Thyroid gland (tissue), 4 donors: Measurements from ENCODE around the gene SHPK.
"Not testable (repeated sequence)": the region's sequence is repeated elsewhere in the genome, so short reads cannot be mapped to it uniquely, and the experiment has no call there.

Source experiments
- POLR2A ChIP-seq, 2 donors: fragments of 450-650 bp; IDR thresholded peaks; one replicate each; pipeline ENCODE4 v1.6.1; 2017; ENCODE audit warnings: antibody characterized with exemption in 2 of 2, mild to moderate bottlenecking in 2 of 2, moderate library complexity in 1 of 2
- TF ChIP-seq, protein P1 (sequence below), 6 experiments: fragments of 200-600 bp in 3 of 6; fragments of 450-650 bp in 3 of 6; sonication (generic) in 3 of 6; IDR thresholded peaks; one replicate each; pipeline ENCODE4 v1.5.1; 2016 to 2019; ENCODE audit warnings: antibody characterized with exemption in 6 of 6, mild to moderate bottlenecking in 2 of 6, inconsistent platforms in 1 of 6, moderate library complexity in 1 of 6

DNA sequence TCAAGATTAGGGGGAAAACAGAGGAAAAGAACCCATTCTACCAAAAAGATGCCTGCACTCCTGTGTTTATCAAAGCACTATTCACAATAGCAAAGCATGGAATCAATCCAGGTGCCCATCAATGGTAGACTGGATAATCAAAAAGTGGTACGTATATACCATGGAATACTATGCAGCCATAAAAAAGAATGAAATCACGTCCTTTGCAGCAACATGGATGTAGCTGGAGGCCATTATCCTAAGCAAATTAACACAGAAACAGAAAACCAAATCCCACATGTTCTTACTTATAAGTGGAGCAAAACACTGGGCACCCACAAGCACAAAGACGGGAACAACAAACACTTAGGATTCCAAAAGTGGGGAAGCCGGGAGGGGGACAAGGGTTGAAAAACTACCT, 57.4 kb downstream of the SHPK start:
- TF ChIP-seq, protein P1, sequence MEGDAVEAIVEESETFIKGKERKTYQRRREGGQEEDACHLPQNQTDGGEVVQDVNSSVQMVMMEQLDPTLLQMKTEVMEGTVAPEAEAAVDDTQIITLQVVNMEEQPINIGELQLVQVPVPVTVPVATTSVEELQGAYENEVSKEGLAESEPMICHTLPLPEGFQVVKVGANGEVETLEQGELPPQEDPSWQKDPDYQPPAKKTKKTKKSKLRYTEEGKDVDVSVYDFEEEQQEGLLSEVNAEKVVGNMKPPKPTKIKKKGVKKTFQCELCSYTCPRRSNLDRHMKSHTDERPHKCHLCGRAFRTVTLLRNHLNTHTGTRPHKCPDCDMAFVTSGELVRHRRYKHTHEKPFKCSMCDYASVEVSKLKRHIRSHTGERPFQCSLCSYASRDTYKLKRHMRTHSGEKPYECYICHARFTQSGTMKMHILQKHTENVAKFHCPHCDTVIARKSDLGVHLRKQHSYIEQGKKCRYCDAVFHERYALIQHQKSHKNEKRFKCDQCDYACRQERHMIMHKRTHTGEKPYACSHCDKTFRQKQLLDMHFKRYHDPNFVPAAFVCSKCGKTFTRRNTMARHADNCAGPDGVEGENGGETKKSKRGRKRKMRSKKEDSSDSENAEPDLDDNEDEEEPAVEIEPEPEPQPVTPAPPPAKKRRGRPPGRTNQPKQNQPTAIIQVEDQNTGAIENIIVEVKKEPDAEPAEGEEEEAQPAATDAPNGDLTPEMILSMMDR (IDR thresholded peaks at IDR 0.05): not testable (repeated sequence)
- not testable (repeated sequence) for TF ChIP-seq POLR2A (IDR thresholded peaks at IDR 0.05)
